NCI-H345 (cell line): ENCODE data around the gene TTI1.

Source experiments
- DNase-seq: peaks from one replicate; lab custom pipeline; 2025; lab: John Stamatoyannopoulos, UW

TTI1 gene

DNA sequence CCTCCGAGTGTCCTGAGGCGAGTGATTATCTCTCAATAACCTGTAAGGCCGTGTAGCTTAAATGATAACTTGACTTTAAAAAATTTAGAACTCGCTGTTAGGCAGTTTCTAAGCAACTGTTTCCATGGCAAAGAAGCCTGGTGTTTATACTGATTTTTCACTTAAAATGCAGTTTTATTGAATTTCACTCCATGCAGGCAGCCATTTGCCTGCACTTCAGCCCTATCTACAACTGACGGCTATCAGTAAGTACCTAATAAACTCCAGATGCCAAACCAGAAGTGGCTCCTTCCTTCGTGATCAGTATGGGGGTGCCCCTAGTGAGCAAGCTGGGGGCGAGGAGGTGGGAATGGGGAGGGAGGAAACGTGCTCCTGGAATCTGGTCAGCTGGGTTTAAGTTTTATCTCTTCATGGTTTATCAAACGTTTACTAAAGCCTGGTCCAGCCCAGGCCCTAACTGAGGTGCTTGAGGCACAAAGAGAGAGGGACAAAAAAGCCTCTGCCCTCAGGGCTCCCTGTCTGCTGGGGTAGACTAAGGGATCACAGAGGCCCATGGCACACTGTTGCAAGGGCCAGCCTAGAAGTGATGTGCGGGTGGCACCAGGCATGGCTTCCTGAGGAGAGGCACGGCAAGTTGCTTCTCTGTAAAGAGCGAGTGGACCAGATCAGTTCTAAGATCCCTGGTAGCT lies 45.5 kb downstream of the TTI1 start:
- no peak for DNase-seq

- DNase-seq = no peak
Measured at GRCh38 chr20:37986873-37987601, 46.2 kb downstream of the TTI1 start.

GRCh38 chr20:37986044-37986858 lies 47.0 kb downstream of the TTI1 start:
- DNase-seq = no peak

DNA sequence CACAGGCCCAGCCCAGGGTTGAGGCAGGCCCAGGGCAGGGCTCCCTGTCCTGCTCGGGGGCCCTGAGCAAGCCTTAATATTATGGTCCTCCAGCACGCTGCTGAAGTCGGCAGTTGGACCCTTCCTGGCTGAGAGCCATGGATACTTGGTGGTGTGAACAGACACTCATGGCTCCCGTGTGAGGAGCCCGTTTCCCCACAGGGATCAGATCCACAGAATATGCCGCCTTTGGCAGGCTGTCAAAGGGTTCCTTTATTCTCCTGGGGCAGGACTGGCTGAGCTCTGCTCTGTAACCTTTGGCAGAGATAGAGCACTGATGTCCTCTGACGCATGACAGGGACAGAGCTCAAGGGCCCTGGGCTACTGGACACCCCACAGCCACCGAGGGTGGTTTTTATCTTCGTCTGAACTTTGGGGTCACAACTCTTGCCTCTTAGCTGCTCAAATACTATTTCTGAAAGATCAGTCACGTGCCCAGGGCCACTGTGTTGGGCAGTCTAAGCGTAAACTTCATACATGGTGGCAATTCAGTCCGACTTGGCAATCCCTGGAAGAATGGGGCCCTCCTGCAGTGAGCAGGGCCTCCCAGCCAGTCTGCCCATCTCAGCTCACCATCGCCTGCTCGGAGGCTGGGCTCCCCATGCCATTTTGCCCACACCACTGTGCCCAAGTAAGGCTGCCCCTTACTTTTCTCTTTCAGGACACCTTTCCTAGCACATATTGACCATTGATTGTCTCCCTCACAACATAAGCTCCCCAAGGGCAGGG lies 49.1 kb downstream of the TTI1 start:
- peak; percentile 68 for DNase-seq

DNA sequence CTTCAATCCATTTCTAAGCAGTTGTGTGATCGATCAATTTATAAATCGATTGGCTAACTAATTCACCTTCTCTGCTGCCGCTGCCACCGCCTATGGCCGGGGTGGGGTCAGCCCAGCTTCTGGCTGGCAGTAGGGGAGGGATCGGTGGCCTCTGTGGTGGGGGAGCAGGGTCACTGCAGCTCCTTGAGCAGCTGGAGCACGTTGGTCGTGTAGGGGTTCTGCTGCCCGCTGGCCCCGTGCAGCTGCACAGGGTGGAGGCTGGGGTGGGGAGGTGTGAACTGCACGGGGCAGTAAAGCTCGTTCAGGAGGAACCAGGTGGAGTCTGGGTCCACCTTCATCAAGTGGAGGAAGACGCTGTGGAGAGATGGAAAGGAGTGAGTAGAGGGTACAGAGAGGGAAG lies 50.0 kb downstream of the TTI1 start:
- no peak for DNase-seq

- DNase-seq = no peak
Measured at GRCh38 chr20:37981568-37981967, 51.7 kb downstream of the TTI1 start.

DNA sequence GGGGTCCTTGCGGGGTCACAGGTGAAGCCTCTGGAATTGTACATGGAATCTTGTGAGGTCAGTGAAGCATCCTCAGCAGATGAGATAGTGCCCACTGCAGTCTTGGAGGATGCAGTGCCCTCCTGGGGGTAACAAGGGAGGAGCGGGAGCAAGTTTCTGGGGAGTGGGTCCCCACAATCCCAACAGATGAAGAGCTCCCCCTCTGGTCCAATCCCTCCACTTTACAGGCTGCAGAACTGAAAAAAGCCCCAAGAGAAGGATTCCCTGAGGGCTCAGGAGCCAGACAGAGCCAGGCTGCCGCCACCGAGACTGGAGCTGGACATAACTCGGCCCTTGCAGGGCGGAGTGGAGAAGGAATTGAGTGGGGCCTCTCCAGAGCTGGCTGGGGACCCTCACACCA lies 52.4 kb downstream of the TTI1 start:
- no peak for DNase-seq

DNA sequence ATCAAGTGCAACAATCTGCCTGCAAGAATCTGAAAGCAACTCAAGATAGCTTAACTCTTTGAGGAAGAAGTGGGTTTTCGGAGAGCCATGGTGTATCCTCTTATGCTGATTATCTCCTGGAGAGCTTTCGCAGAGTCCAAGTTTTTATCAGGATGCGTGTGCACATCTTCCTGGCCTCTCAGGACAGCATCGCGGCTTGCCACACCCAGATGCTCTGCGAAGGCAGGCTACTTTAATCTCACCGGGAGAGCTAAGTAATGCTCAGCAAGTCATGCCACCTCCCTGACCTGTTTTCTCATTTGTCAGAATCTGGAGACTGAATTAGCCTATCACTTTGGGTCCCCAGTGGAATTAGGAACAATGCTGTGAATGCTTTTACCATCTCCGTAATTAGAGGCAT lies 52.9 kb downstream of the TTI1 start:
- DNase-seq = no peak

- no peak for DNase-seq
Measured at GRCh38 chr20:37979021-37979985, 54.0 kb downstream of the TTI1 start.

GRCh38 chr20:37977786-37978185 lies 55.5 kb downstream of the TTI1 start:
- DNase-seq = no peak

DNA sequence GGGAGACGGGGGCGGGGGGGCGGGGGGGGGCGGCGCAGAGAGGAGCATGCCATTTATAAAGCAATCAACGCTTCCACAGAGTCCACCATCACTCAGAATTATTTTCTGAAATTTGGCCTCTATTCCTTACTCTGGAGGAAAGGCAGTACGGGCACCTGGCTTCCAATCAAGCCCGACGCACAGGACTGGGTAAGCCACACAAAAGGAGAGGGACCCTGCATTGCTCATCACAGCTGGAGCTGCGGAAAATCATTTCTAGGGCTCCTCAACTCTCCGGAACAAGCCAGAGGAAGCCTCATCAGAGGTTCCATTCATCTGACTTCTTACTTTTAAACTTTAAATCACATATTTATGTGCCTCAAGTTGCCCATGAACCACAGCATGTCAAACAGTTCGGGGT lies 55.9 kb downstream of the TTI1 start:
- no peak for DNase-seq

DNA sequence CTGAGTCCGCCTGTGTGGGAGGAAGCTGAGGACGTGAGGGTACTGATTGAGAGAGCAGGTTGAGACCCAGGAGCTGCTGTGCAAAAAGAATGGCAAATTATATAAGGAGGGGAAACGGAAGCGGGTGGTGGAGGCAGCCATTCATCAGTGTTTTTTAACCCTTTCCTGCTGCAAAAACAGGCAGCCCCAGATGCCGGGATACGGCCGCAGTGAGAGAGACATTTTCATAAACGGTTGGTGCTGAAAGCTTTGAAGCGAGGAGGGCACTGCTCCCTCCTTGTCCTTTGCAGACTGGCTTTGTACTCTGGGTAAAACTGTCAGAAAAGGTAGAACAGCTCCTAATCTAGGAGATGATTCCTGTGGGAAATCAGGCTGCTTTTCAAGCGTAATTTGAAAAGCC lies 56.4 kb downstream of the TTI1 start:
- DNase-seq = no peak

GRCh38 chr20:37973059-37973910 lies 60.0 kb downstream of the TTI1 start:
- DNase-seq = no peak

- no peak for DNase-seq
Measured at GRCh38 chr20:37972256-37973058, 60.8 kb downstream of the TTI1 start.

DNA sequence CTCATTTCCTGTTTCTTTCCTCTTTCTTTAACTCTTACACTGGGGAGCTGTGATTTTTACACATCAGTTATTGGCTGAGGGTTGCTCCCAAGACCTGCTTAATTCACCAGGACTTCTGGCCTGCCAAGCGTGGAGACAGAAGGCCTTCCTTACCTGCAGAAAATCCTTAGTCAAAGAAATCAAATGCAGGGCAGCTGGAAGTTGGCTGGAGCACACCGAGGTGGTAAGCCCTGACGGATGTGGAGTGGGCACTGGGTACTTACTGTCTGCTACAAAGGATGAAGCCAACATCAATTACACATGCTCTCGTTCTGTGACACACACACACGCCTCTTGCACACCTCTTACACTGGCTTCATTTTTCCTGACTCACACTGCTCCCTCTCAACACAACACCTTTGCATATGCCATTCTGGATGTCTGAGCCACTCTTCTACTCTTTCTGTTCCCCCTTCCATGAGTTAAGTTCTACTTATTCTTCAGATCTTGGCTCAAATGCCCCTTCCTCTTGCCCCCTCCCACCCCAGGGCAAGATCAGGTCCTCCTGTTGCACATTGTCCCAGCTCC lies 61.6 kb downstream of the TTI1 start:
- DNase-seq = no peak

DNA sequence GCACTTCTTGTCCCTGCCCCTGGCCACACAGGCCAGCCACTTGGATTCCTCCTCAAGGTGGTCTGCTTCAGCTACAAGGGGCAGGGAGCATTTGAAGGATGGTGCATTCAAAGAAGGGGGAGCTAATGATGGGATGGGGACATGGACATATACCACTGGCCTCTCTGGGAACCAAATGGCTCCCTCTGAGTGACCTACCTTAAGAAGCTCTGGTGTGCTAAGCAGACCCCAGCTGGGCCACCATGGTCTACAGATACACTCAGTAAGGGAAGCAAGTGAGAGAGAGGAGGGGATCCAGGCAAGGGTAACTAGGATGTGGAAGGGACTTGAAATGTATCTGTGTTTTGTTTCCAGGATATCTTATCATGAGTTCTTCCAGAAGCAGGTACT lies 62.4 kb downstream of the TTI1 start:
- no peak for DNase-seq

DNA sequence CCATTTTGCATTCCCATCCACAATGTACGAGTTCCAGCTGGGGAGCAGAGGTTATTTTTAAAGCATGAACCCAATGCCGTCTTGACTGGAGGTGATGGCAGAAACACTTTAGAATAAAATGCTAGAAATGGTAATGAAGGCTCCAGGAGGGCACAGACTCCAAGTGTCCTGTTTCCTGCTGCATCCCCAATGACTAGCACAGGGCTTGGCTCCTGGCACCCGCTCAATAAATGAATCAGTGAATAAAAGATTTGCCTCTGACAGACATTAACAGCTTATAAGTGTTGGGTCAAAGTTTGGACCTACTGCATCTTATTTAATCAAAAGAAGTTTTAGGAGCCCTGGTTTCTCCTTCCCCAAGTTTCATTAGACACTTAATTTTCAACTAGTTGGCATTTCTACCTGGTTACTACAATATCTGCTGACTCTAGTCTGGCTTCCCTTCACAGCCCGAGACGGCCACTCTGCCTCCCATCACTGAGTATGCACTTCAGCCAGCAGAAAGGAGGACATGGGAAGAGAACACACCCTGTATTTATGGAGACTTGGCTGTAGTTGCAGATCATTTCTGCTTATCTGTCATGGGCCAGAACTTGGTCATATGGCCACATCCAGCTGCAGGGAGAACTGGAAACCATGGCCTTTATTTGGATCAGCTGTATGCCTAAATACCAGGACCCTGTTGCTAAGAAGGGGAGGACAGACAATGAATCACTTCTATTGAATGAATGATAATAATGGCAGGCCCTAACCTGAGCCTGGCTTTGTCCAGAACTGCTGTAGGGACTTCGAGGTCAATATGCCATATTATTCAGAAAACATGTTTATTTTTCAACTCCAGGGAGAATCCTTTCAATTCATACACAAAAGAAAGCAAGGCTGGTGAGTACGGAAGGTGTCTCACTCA lies 63.1 kb downstream of the TTI1 start:
- DNase-seq = no peak
